ENCODE data around the gene THSD4.
A peak's percentile ranks its signal among the peaks of the same experiment; 100 is the strongest.

The THSD4 gene

GRCh38 chr15:71807125-71807629, 691.9 kb downstream of the THSD4 start:
- peak overlapping the region; percentile 16 for H3K27ac ChIP-seq (ENCODE audit: low read depth, low read length, severe bottlenecking)
- no peaks in the 10 kb centered on the region for H3K9me3 ChIP-seq (ENCODE audit: control insufficient read depth, low read length)
- H3K4me3 ChIP-seq (ENCODE audit: extremely low read depth, insufficient read depth, low read length, poor library complexity, severe bottlenecking) = no peak overlapping the region
- H3K4me1 ChIP-seq (ENCODE audit: control insufficient read depth, insufficient read depth, low read length, poor library complexity, severe bottlenecking) = peaks cover 27% of the 10 kb centered on the region
- WGBS, 2 experiments (ENCODE audit: insufficient coverage in 2 of 2) = 26 to 28% methylated on average over 10 to 12 of the region's 15 CpGs
- no peaks in the 10 kb centered on the region for H3K36me3 ChIP-seq (ENCODE audit: control insufficient read depth, insufficient read depth, low read length)

- peaks cover 27% of the 10 kb centered on the region for H3K4me1 ChIP-seq (ENCODE audit: control insufficient read depth, insufficient read depth, low read length, poor library complexity, severe bottlenecking)
- H3K4me3 ChIP-seq (ENCODE audit: extremely low read depth, insufficient read depth, low read length, poor library complexity, severe bottlenecking) = no peak overlapping the region
- H3K36me3 ChIP-seq (ENCODE audit: control insufficient read depth, insufficient read depth, low read length) = no peaks in the 10 kb centered on the region
- no peak overlapping the region for H3K27ac ChIP-seq (ENCODE audit: low read depth, low read length, severe bottlenecking)
- H3K9me3 ChIP-seq (ENCODE audit: control insufficient read depth, low read length) = no peaks in the 10 kb centered on the region
- 38 to 49% methylated on average over 2 to 4 of the region's 4 CpGs for WGBS, 2 experiments (ENCODE audit: insufficient coverage in 2 of 2)
Observed at GRCh38 chr15:71807691-71808091, 692.4 kb downstream of the THSD4 start.

- H3K36me3 ChIP-seq (ENCODE audit: control insufficient read depth, insufficient read depth, low read length) = no peaks in the 10 kb centered on the region
- WGBS, 2 experiments (ENCODE audit: insufficient coverage in 2 of 2) = 89 to 92% methylated on average over 12 of the region's 18 CpGs
- no peak overlapping the region for H3K27ac ChIP-seq (ENCODE audit: low read depth, low read length, severe bottlenecking)
- no peak overlapping the region for H3K4me3 ChIP-seq (ENCODE audit: extremely low read depth, insufficient read depth, low read length, poor library complexity, severe bottlenecking)
- peaks cover 27% of the 10 kb centered on the region for H3K4me1 ChIP-seq (ENCODE audit: control insufficient read depth, insufficient read depth, low read length, poor library complexity, severe bottlenecking)
- H3K9me3 ChIP-seq (ENCODE audit: control insufficient read depth, low read length) = no peaks in the 10 kb centered on the region
Observed at GRCh38 chr15:71808311-71809020, 693.2 kb downstream of the THSD4 start.

GRCh38 chr15:71809346-71809745, 694.1 kb downstream of the THSD4 start:
- H3K27ac ChIP-seq (ENCODE audit: low read depth, low read length, severe bottlenecking) = no peak overlapping the region
- WGBS, 2 experiments (ENCODE audit: insufficient coverage in 2 of 2) = 70 to 72% methylated on average over 2 to 5 of the region's 8 CpGs
- no peaks in the 10 kb centered on the region for H3K9me3 ChIP-seq (ENCODE audit: control insufficient read depth, low read length)
- H3K36me3 ChIP-seq (ENCODE audit: control insufficient read depth, insufficient read depth, low read length) = no peaks in the 10 kb centered on the region
- H3K4me1 ChIP-seq (ENCODE audit: control insufficient read depth, insufficient read depth, low read length, poor library complexity, severe bottlenecking) = peaks cover 24% of the 10 kb centered on the region
- no peak overlapping the region for H3K4me3 ChIP-seq (ENCODE audit: extremely low read depth, insufficient read depth, low read length, poor library complexity, severe bottlenecking)

- Histone ChIP-seq H3K4me3 (ENCODE audit: extremely low read depth, insufficient read depth, low read length, poor library complexity, severe bottlenecking) (no peak within 1 kb of the TSS), H3K9me3 (ENCODE audit: control insufficient read depth, low read length) (no peaks in the 10 kb centered on the region), H3K36me3 (ENCODE audit: control insufficient read depth, insufficient read depth, low read length) (no peaks in the 10 kb centered on the region), H3K4me1 (ENCODE audit: control insufficient read depth, insufficient read depth, low read length, poor library complexity, severe bottlenecking) (peaks cover 23% of the 10 kb centered on the region), H3K27ac (ENCODE audit: low read depth, low read length, severe bottlenecking) (no peak within 1 kb of the TSS)
- WGBS, 2 experiments (ENCODE audit: insufficient coverage in 2 of 2) = 87 to 91% methylated on average over 15 to 16 of the region's 16 CpGs
Observed at GRCh38 chr15:71810256-71811035, 695.2 kb downstream of the THSD4 start, which contains the start of gene NR2E3. Gene NR2E3, plus strand, starts transcription at chr15:71810554. Its CDS starts 190 bp downstream, at chr15:71810744.

GRCh38 chr15:71811036-71811736, 695.9 kb downstream of the THSD4 start:
- H3K36me3 ChIP-seq (ENCODE audit: control insufficient read depth, insufficient read depth, low read length) = no peaks in the 10 kb centered on the region
- H3K4me3 ChIP-seq (ENCODE audit: extremely low read depth, insufficient read depth, low read length, poor library complexity, severe bottlenecking) = no peak overlapping the region
- 90 to 91% methylated on average over 24 to 27 of the region's 27 CpGs for WGBS, 2 experiments (ENCODE audit: insufficient coverage in 2 of 2)
- no peak overlapping the region for H3K27ac ChIP-seq (ENCODE audit: low read depth, low read length, severe bottlenecking)
- H3K4me1 ChIP-seq (ENCODE audit: control insufficient read depth, insufficient read depth, low read length, poor library complexity, severe bottlenecking) = peaks cover 23% of the 10 kb centered on the region
- H3K9me3 ChIP-seq (ENCODE audit: control insufficient read depth, low read length) = no peaks in the 10 kb centered on the region

- Histone ChIP-seq H3K27ac (ENCODE audit: low read depth, low read length, severe bottlenecking) (no peak overlapping the region), H3K36me3 (ENCODE audit: control insufficient read depth, insufficient read depth, low read length) (no peaks in the 10 kb centered on the region), H3K9me3 (ENCODE audit: control insufficient read depth, low read length) (no peaks in the 10 kb centered on the region), H3K4me3 (ENCODE audit: extremely low read depth, insufficient read depth, low read length, poor library complexity, severe bottlenecking) (no peak overlapping the region), H3K4me1 (ENCODE audit: control insufficient read depth, insufficient read depth, low read length, poor library complexity, severe bottlenecking) (peaks cover 15% of the 10 kb centered on the region)
- 92 to 93% methylated on average over 36 to 37 of the region's 38 CpGs for WGBS, 2 experiments (ENCODE audit: insufficient coverage in 2 of 2)
Observed at GRCh38 chr15:71811752-71812735, 696.8 kb downstream of the THSD4 start.

GRCh38 chr15:71812966-71813722, 697.9 kb downstream of the THSD4 start:
- H3K27ac ChIP-seq (ENCODE audit: low read depth, low read length, severe bottlenecking) = no peak overlapping the region

GRCh38 chr15:71813723-71814470, 698.6 kb downstream of the THSD4 start:
- WGBS, 2 experiments (ENCODE audit: insufficient coverage in 2 of 2) = 95 to 96% methylated on average over 8 to 9 of the region's 9 CpGs
- no peak overlapping the region for H3K27ac ChIP-seq (ENCODE audit: low read depth, low read length, severe bottlenecking)
- no peaks in the 10 kb centered on the region for H3K9me3 ChIP-seq (ENCODE audit: control insufficient read depth, low read length)

More at GRCh38 chr15:71812966-71813722, 697.9 kb downstream of the THSD4 start:
- Histone ChIP-seq H3K4me3 (ENCODE audit: extremely low read depth, insufficient read depth, low read length, poor library complexity, severe bottlenecking) (no peak overlapping the region), H3K9me3 (ENCODE audit: control insufficient read depth, low read length) (no peaks in the 10 kb centered on the region), H3K36me3 (ENCODE audit: control insufficient read depth, insufficient read depth, low read length) (no peaks in the 10 kb centered on the region), H3K4me1 (ENCODE audit: control insufficient read depth, insufficient read depth, low read length, poor library complexity, severe bottlenecking) (peaks cover 4% of the 10 kb centered on the region)
- WGBS, 2 experiments (ENCODE audit: insufficient coverage in 2 of 2) = 95 to 96% methylated on average over 15 to 16 of the region's 16 CpGs

More at GRCh38 chr15:71813723-71814470, 698.6 kb downstream of the THSD4 start:
- Histone ChIP-seq H3K36me3 (ENCODE audit: control insufficient read depth, insufficient read depth, low read length) (no peaks in the 10 kb centered on the region), H3K4me3 (ENCODE audit: extremely low read depth, insufficient read depth, low read length, poor library complexity, severe bottlenecking) (no peak overlapping the region), H3K4me1 (ENCODE audit: control insufficient read depth, insufficient read depth, low read length, poor library complexity, severe bottlenecking) (peaks cover 2% of the 10 kb centered on the region)
